Measurements from ENCODE around the gene P2RX3.
"Not testable (repeated sequence)": the region's sequence is repeated elsewhere in the genome, so short reads cannot be mapped to it uniquely, and the experiment has no call there.

P2RX3 gene

GRCh38 chr11:57324154-57324885, 13.8 kb upstream of the P2RX3 start:
- no peak for DNase-seq (ENCODE audit: low read depth in 2 of 2)

GRCh38 chr11:57324886-57325734, 13.0 kb upstream of the P2RX3 start, which contains the start of gene TNKS1BP1:
Gene TNKS1BP1 (minus strand): TSS chr11:57324952. CDS start chr11:57321885, 3,067 bp downstream.
- peak; percentile 66 to 91 for DNase-seq (ENCODE audit: low read depth in 2 of 2)

- no peak for DNase-seq (ENCODE audit: low read depth in 2 of 2)
Observed at GRCh38 chr11:57325735-57326048, 12.5 kb upstream of the P2RX3 start.

- DNase-seq (ENCODE audit: low read depth in 2 of 2): no peak
Observed at GRCh38 chr11:57327721-57328120, 10.4 kb upstream of the P2RX3 start.

- no peak for DNase-seq (ENCODE audit: low read depth in 2 of 2)
Observed at GRCh38 chr11:57330029-57330428, 8.1 kb upstream of the P2RX3 start.

GRCh38 chr11:57331720-57332119, 6.4 kb upstream of the P2RX3 start:
- DNase-seq (ENCODE audit: low read depth in 2 of 2): no peak

GRCh38 chr11:57332694-57333440, 5.3 kb upstream of the P2RX3 start:
- no peak for DNase-seq (ENCODE audit: low read depth in 2 of 2)

GRCh38 chr11:57335023-57335342, 3.2 kb upstream of the P2RX3 start:
- DNase-seq (ENCODE audit: low read depth in 2 of 2): no peak

GRCh38 chr11:57335343-57336110, 2.6 kb upstream of the P2RX3 start, which contains the start of gene SSRP1:
Gene SSRP1 (minus strand): TSS chr11:57335892. CDS start chr11:57335121, 771 bp downstream.
- DNase-seq (ENCODE audit: low read depth in 2 of 2): peak; percentile 65 to 74

- no peak for DNase-seq (ENCODE audit: low read depth in 2 of 2)
Observed at GRCh38 chr11:57336111-57336666, 2.0 kb upstream of the P2RX3 start.

GRCh38 chr11:57336856-57337255, 1.3 kb upstream of the P2RX3 start:
- not testable (repeated sequence) for DNase-seq (ENCODE audit: low read depth in 2 of 2)

- DNase-seq (ENCODE audit: low read depth in 2 of 2): no peak
Observed at GRCh38 chr11:57339328-57339727, 1.2 kb downstream of the P2RX3 start.

- no peak for DNase-seq (ENCODE audit: low read depth in 2 of 2)
Observed at GRCh38 chr11:57340039-57340615, 2.0 kb downstream of the P2RX3 start.

GRCh38 chr11:57341250-57341808, 3.2 kb downstream of the P2RX3 start:
- DNase-seq (ENCODE audit: low read depth in 2 of 2): no peak

GRCh38 chr11:57342702-57343101, 4.5 kb downstream of the P2RX3 start:
- DNase-seq (ENCODE audit: low read depth in 2 of 2): no peak

- DNase-seq (ENCODE audit: low read depth in 2 of 2): no peak
Observed at GRCh38 chr11:57343825-57344224, 5.7 kb downstream of the P2RX3 start.

GRCh38 chr11:57344826-57345225, 6.7 kb downstream of the P2RX3 start:
- DNase-seq (ENCODE audit: low read depth in 2 of 2): no peak

GRCh38 chr11:57345555-57346211, 7.5 kb downstream of the P2RX3 start:
- DNase-seq (ENCODE audit: low read depth in 2 of 2): peak in 1 of 2 donors; percentile 38

GRCh38 chr11:57347336-57347735, 9.2 kb downstream of the P2RX3 start:
- DNase-seq (ENCODE audit: low read depth in 2 of 2): no peak

- DNase-seq (ENCODE audit: low read depth in 2 of 2): no peak
Observed at GRCh38 chr11:57348052-57348451, 9.9 kb downstream of the P2RX3 start.

Measured in stimulated activated CD4-positive, alpha-beta T cell treated with anti-CD3 and anti-CD28 coated beads, Interleukin-1b, Interleukin-23, amount 100 ng/mL, for 1 hour (primary cell).